Lower leg skin (tissue), 4 donors: ENCODE measurements around the gene PLXNA2. TPM values are rescaled to one million over a fixed set of nuclear protein-coding genes. Genes with fewer than 3 reads are reported as not detected.

Source experiments
- DNase-seq, 2 donors: peaks; one replicate each; pipeline ENCODE4 v3.0.0-alpha.2; 2019; ENCODE audit warnings: low spot score in 2 of 2
- H3K4me3 ChIP-seq: fragments of 200-600 bp; sonication (generic); 2 replicates; pipeline ENCODE4 v1.5.1; 2017; ENCODE audit warnings: mild to moderate bottlenecking, low read depth; ENCODE audit not compliant: poor library complexity, severe bottlenecking
- POLR2A ChIP-seq, 2 donors: fragments of 450-650 bp; IDR thresholded peaks; one replicate each; pipeline ENCODE4 v1.6.1; 2016 to 2017; ENCODE audit warnings: antibody characterized with exemption in 2 of 2, mild to moderate bottlenecking in 1 of 2, moderate library complexity in 1 of 2
- WGBS, 2 donors: methylation state at CpG; one replicate each; pipeline ENCODE4 v1.1.5; 2018; 5-methylcytosine and 5-hydroxymethylcytosine counted together
- intact Hi-C: fragments of 100-400 bp; cut with DNase I; formaldehyde crosslinking; loops from one replicate; pipeline ENCODE4 v1.15.0; 2023; ENCODE audit warnings: low total_unique reads
- total RNA-seq, 4 donors: library from RNA; depleted of rRNA; stranded (reverse); fragments of >200 nt; gene quantifications; one replicate each; pipeline ENCODE4 v1.1.0, GENCODE V29; 2016
- TF ChIP-seq, protein P1 (sequence below), 3 donors: fragments of 450-650 bp; IDR thresholded peaks; one replicate each; pipeline ENCODE4 v1.5.1; 2016; ENCODE audit warnings: antibody characterized with exemption in 3 of 3, mild to moderate bottlenecking in 3 of 3, moderate library complexity in 2 of 3

The PLXNA2 gene
- total RNA-seq, 4 donors from 2014 or later, result 27.4 to 44.2 (median 36.9) TPM

GRCh38 chr1:208105756-208106155 lies 138.4 kb downstream of the PLXNA2 start:
- intact Hi-C loops, result no loop called here
- H3K4me3 ChIP-seq, result no peak overlapping the region
- DNase-seq, result no peak
- TF ChIP-seq, protein P1, sequence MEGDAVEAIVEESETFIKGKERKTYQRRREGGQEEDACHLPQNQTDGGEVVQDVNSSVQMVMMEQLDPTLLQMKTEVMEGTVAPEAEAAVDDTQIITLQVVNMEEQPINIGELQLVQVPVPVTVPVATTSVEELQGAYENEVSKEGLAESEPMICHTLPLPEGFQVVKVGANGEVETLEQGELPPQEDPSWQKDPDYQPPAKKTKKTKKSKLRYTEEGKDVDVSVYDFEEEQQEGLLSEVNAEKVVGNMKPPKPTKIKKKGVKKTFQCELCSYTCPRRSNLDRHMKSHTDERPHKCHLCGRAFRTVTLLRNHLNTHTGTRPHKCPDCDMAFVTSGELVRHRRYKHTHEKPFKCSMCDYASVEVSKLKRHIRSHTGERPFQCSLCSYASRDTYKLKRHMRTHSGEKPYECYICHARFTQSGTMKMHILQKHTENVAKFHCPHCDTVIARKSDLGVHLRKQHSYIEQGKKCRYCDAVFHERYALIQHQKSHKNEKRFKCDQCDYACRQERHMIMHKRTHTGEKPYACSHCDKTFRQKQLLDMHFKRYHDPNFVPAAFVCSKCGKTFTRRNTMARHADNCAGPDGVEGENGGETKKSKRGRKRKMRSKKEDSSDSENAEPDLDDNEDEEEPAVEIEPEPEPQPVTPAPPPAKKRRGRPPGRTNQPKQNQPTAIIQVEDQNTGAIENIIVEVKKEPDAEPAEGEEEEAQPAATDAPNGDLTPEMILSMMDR (IDR thresholded peaks at IDR 0.05), result no peak
- WGBS, 2 donors, result 64 to 74% methylated on average over 5 of the region's 5 CpGs

DNA sequence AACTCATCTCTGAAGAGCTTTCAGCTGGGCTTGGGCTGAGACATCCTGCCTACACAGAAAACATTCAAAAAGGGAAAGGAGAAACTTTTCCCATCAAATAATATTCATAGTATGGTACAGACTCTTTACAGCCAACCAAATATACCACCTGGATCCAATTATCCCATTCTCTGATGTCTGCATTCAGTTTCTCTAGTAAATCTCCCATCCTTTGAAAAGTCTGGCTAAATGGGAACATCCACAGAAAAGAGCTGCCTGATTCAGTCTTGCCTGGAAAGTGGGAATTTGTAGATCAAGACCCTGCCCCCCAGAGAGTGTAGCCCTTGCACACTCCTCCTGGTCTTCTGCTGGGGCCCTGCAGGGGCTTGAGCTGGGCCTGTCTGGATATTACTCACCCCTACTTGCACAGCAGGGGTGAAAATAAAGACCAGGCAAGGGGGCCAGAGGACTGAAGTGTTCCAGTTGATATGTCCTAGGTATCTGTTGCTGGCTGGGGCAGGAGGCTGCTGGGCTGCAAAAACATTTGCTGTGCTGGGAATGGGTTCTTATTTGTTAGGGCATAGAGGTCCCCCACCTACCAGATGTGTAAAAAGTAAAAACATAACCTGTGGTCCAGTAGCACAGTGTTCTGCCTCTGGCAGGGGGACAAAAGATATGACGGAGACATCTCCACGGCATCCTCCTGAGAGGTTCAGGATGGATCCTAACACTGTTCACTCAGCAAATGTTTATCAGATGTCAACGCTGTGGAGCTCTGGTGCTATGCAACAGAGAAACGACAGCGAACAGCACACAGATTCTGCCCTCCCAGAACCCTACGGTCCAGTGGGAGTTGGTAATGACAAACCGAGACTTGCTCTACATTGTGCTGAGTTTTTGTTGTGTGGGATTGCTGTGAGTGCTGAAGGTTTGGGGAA lies 140.3 kb downstream of the PLXNA2 start:
- DNase-seq, result no peak

DNA sequence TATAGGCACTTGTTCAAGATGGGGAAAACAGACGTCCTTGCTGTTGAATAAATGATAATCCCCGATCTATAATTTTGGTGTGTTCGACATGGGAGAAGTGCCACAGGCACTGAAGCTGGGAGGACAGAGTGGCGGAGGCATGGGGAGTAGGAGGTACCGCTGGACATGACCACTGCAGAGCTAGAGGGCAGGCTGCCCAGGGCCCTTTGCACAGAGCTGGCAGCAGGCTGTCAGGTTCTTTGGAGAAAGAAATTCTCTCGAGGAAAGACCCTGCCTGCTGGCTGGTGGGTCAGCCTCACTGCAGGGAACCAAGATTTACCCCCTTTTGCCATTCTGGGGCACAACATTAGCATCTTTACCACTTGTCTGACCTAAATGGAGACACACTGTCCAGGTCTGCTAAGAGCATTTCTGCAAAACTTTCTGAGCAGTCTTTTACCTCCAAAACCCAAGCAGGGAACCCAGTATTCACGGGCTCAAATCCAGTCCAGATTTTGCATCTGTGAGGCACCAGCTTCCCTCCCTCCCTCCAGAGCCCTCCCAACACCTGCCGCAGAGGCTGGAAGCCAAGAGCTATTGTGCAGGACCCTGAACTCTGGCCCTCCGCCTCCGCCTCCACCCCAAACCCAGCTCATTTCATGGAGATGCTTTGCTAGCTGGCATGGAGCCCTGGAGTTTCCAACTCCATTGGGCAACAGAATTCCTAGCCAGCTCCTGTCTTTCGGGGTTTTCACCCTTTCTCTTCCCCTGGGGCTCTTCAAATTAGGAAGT lies 142.3 kb downstream of the PLXNA2 start:
- DNase-seq, result no peak

More for the DNA sequence above, 140.3 kb downstream of the PLXNA2 start:
- no peak overlapping the region for H3K4me3 ChIP-seq
- WGBS, 2 donors, result 80 to 89% methylated on average over 7 of the region's 7 CpGs
- TF ChIP-seq POLR2A (IDR thresholded peaks at IDR 0.05), result no peak
- TF ChIP-seq, protein P1 (IDR thresholded peaks at IDR 0.05), result no peak
- intact Hi-C loops, result no loop called here

GRCh38 chr1:208100906-208101305 lies 143.3 kb downstream of the PLXNA2 start:
- intact Hi-C loops, result no loop called here
- TF ChIP-seq POLR2A (IDR thresholded peaks at IDR 0.05), result no peak
- TF ChIP-seq, protein P1 (IDR thresholded peaks at IDR 0.05), result no peak
- H3K4me3 ChIP-seq, result no peak overlapping the region
- DNase-seq, result no peak
- WGBS, 2 donors, result 91 to 92% methylated on average over 5 of the region's 5 CpGs

More for the DNA sequence above, 142.3 kb downstream of the PLXNA2 start:
- 63 to 65% methylated on average over 11 of the region's 11 CpGs for WGBS, 2 donors
- intact Hi-C loops, result no loop called here
- TF ChIP-seq, protein P1 (IDR thresholded peaks at IDR 0.05), result no peak
- no peak for TF ChIP-seq POLR2A (IDR thresholded peaks at IDR 0.05)
- no peak overlapping the region for H3K4me3 ChIP-seq

- no peak for TF ChIP-seq POLR2A (IDR thresholded peaks at IDR 0.05)
- TF ChIP-seq, protein P1 (IDR thresholded peaks at IDR 0.05), result no peak
- intact Hi-C loops, result no loop called here
- H3K4me3 ChIP-seq, result no peak overlapping the region
- DNase-seq, result no peak
- 68 to 72% methylated on average over 4 of the region's 4 CpGs for WGBS, 2 donors
Measured at GRCh38 chr1:208100106-208100505, 144.1 kb downstream of the PLXNA2 start.
